NAMALWA (cell line): Measurements from ENCODE around the gene PRKCG.

Source experiments
- DNase-seq: peaks from one replicate; pipeline ENCODE4 v3.0.0-alpha.2; 2015; ENCODE audit warnings: low spot score

PRKCG gene

GRCh38 chr19:53872762-53873161 lies 9.2 kb upstream of the PRKCG start:
- no peak for DNase-seq

- no peak for DNase-seq
These were observed 8.0 kb upstream of the PRKCG start for GRCh38 chr19:53873773-53874605.

- no peak for DNase-seq
These were observed 7.4 kb upstream of the PRKCG start for GRCh38 chr19:53874606-53874990.

GRCh38 chr19:53875602-53876325 lies 6.2 kb upstream of the PRKCG start:
- DNase-seq: no peak

- no peak for DNase-seq
These were observed 5.3 kb upstream of the PRKCG start for GRCh38 chr19:53876651-53877224.

- DNase-seq: peak; percentile 90
These were observed 4.6 kb upstream of the PRKCG start for GRCh38 chr19:53877361-53877766.

GRCh38 chr19:53878776-53879139 lies 3.2 kb upstream of the PRKCG start:
- no peak for DNase-seq

- peak; percentile 81 for DNase-seq
These were observed 2.6 kb upstream of the PRKCG start for GRCh38 chr19:53879140-53880081.

GRCh38 chr19:53880711-53881481 lies 1.1 kb upstream of the PRKCG start:
- no peak for DNase-seq

GRCh38 chr19:53882391-53883050 lies 524 bp downstream of the PRKCG start:
- peak; percentile 33 for DNase-seq

- peak; percentile 88 for DNase-seq
These were observed 1.2 kb downstream of the PRKCG start for GRCh38 chr19:53883231-53883661.

- no peak for DNase-seq
These were observed 1.7 kb downstream of the PRKCG start for GRCh38 chr19:53883741-53884140.

- DNase-seq: no peak
These were observed 2.3 kb downstream of the PRKCG start for GRCh38 chr19:53884256-53884655.

GRCh38 chr19:53885036-53885435 lies 3.0 kb downstream of the PRKCG start:
- no peak for DNase-seq

- DNase-seq: no peak
These were observed 10.4 kb downstream of the PRKCG start for GRCh38 chr19:53892301-53892980.

GRCh38 chr19:53892981-53893325 lies 11.0 kb downstream of the PRKCG start:
- DNase-seq: peak; percentile 47

- DNase-seq: no peak
These were observed 12.7 kb downstream of the PRKCG start for GRCh38 chr19:53894707-53895106.

GRCh38 chr19:53896682-53897081 lies 14.7 kb downstream of the PRKCG start:
- no peak for DNase-seq

- DNase-seq: no peak
These were observed 15.5 kb downstream of the PRKCG start for GRCh38 chr19:53897459-53897858.

GRCh38 chr19:53898166-53898565 lies 16.2 kb downstream of the PRKCG start:
- DNase-seq: no peak
